GM12878 (cell line): ENCODE data around the gene SMAD4. TPM values are rescaled to one million over a fixed set of nuclear protein-coding genes. Genes with fewer than 3 reads are reported as not detected.

Experiments used
- ATAC-seq: fragments of 200-7000 bp; cut with Tn5 transposase; 3 replicates; pipeline ENCODE4 v1.9.1; 2020; ENCODE audit warnings: mild to moderate bottlenecking, moderate library complexity
- BruUV-seq: library from RNA; stranded (reverse); fragments of 400-500 nt; replicated peaks from 2 replicates; lab custom pipeline; 2021; lab: Mats Ljungman, UMichigan
- CTCF ChIA-PET: fragments of 300-600 bp; sonication (Branson Sonifier 250); formaldehyde crosslinking; extraction: SDS; loops from one replicate; lab custom pipeline; 2021; ENCODE audit warnings: inconsistent platforms; lab: Yijun Ruan, JAX
- POLR2A ChIA-PET: fragments of 350-600 bp; formaldehyde crosslinking; extraction: SDS; loops from one replicate; lab custom pipeline; 2021; ENCODE audit warnings: inconsistent platforms; lab: Charles Lee
- RAD21 ChIA-PET: fragments of 300-600 bp; sonication (Branson Sonifier 250); formaldehyde crosslinking; loops from one replicate; lab custom pipeline; 2023; ENCODE audit warnings: antibody characterized with exemption; ENCODE audit not compliant: unreplicated experiment; lab: Charles Lee
- SMC1A ChIA-PET: fragments of 300-600 bp; sonication (Branson Sonifier 250); formaldehyde crosslinking; loops from one replicate; lab custom pipeline; 2023; ENCODE audit not compliant: unreplicated experiment, uncharacterized antibody; lab: Charles Lee
- DNase-seq: peaks from one replicate; pipeline ENCODE4 v3.0.0-alpha.2; 2011; ENCODE audit warnings: low read depth, low spot score
- FAIRE-seq: peaks from 3 replicates; lab custom pipeline; 2011; peaks lifted over from hg19 to GRCh38; lab: Jason Lieb, UNC
- H2AFZ ChIP-seq: 2 replicates; pipeline ENCODE4 v1.6.0; 2011; ENCODE audit warnings: low read depth, low read length, control low read depth; ENCODE audit not compliant: control insufficient read depth
- H3K27ac ChIP-seq: 2 replicates; pipeline ENCODE4 v1.5.1; 2011; ENCODE audit warnings: control low read depth; ENCODE audit not compliant: control insufficient read depth, insufficient read depth
- H3K27me3 ChIP-seq, 2 experiments: replicated peaks in 1 of 2; 2 replicates each; pipeline versions ENCODE4 v1.6.0 to v1.6.1; 2011; ENCODE audit warnings: low read length in 1 of 2; ENCODE audit not compliant: control insufficient read depth in 2 of 2, insufficient read depth in 2 of 2
- H3K36me3 ChIP-seq, 2 experiments: 2 replicates each; pipeline ENCODE4 v1.5.1; 2011; ENCODE audit warnings: low read length in 1 of 2; ENCODE audit not compliant: control insufficient read depth in 2 of 2, insufficient read depth in 2 of 2
- H3K4me1 ChIP-seq: 2 replicates; pipeline ENCODE4 v1.6.1; 2011; ENCODE audit warnings: mild to moderate bottlenecking, low read length, moderate library complexity, mixed read lengths; ENCODE audit not compliant: control insufficient read depth, insufficient read depth
- H3K4me2 ChIP-seq: 2 replicates; pipeline ENCODE4 v1.6.0; 2011; ENCODE audit warnings: control low read depth; ENCODE audit not compliant: control insufficient read depth, insufficient read depth
- H3K4me3 ChIP-seq: fragments of 200-600 bp; sonication (generic); 2 replicates; pipeline ENCODE4 v1.5.1; 2016
- H3K79me2 ChIP-seq: 2 replicates; pipeline ENCODE4 v1.6.0; 2011; ENCODE audit warnings: low read length; ENCODE audit not compliant: control insufficient read depth, insufficient read depth
- H3K9ac ChIP-seq: 2 replicates; pipeline ENCODE4 v1.8.0; 2011; ENCODE audit warnings: low read length, control low read depth, mixed read lengths; ENCODE audit not compliant: control insufficient read depth, insufficient read depth
- H3K9me3 ChIP-seq: replicated peaks from 3 replicates; pipeline ENCODE4 v1.5.1; 2011; ENCODE audit warnings: mild to moderate bottlenecking, low read length; ENCODE audit not compliant: control insufficient read depth, insufficient read depth
- H4K20me1 ChIP-seq: 2 replicates; pipeline ENCODE4 v1.6.0; 2011; ENCODE audit not compliant: control insufficient read depth, insufficient read depth
- ATF3 ChIP-seq: IDR thresholded peaks from 2 replicates; pipeline ENCODE4 v1.6.1; 2011; ENCODE audit warnings: low read depth, mild to moderate bottlenecking, low read length, moderate library complexity, borderline replicate concordance; ENCODE audit errors: extremely low read depth
- CBFB ChIP-seq: IDR thresholded peaks from 2 replicates; pipeline ENCODE4 v1.6.1; 2016; ENCODE audit warnings: antibody characterized with exemption, low read depth
- E2F8 ChIP-seq: fragments of 450-650 bp; IDR thresholded peaks from 2 replicates; pipeline ENCODE4 v1.6.1; 2018; ENCODE audit warnings: mild to moderate bottlenecking, low read depth, moderate library complexity; ENCODE audit not compliant: partially characterized antibody
- E4F1 ChIP-seq: fragments of 450-650 bp; IDR thresholded peaks from 2 replicates; pipeline ENCODE4 v1.6.1; 2018; ENCODE audit warnings: borderline replicate concordance, mild to moderate bottlenecking; ENCODE audit not compliant: partially characterized antibody
- EGR1 ChIP-seq, 2 experiments: IDR thresholded peaks; 1 replicate in 1 of 2; 2 replicates in 1 of 2; pipeline ENCODE4 v1.6.1; 2011 to 2012; ENCODE audit warnings: low read depth in 2 of 2, low read length in 2 of 2, borderline replicate concordance in 1 of 2, mild to moderate bottlenecking in 1 of 2, moderate library complexity in 1 of 2
- ELK1 ChIP-seq: IDR thresholded peaks from 2 replicates; pipeline ENCODE4 v1.6.1; 2012; ENCODE audit warnings: low read depth, low read length, improper control_type of control experiment
- FOXK2 ChIP-seq: fragments of 450-650 bp; IDR thresholded peaks from 2 replicates; pipeline ENCODE4 v1.6.1; 2017; ENCODE audit warnings: mild to moderate bottlenecking, moderate library complexity
- IRF5 ChIP-seq: fragments of 450-650 bp; IDR thresholded peaks from 2 replicates; pipeline ENCODE4 v1.6.1; 2017; ENCODE audit warnings: borderline replicate concordance
- NR2C1 ChIP-seq: fragments of 450-650 bp; IDR thresholded peaks from 2 replicates; pipeline ENCODE4 v1.6.1; 2017; ENCODE audit warnings: antibody characterized with exemption, mild to moderate bottlenecking, moderate library complexity
- NR2C2 ChIP-seq: IDR thresholded peaks from 2 replicates; pipeline ENCODE4 v1.6.1; 2011; ENCODE audit warnings: borderline replicate concordance, low read depth; ENCODE audit not compliant: control insufficient read depth, insufficient read length
- PKNOX1 ChIP-seq: fragments of 450-650 bp; IDR thresholded peaks from 2 replicates; pipeline ENCODE4 v1.6.1; 2016; ENCODE audit warnings: mild to moderate bottlenecking
- RCOR1 ChIP-seq: conservative IDR thresholded peaks from 2 replicates; pipeline ENCODE4 v1.6.1; 2012; ENCODE audit warnings: low read depth, low read length, improper control_type of control experiment
- RELA ChIP-seq: fragments of 450-650 bp; IDR thresholded peaks from 2 replicates; pipeline ENCODE4 v1.8.0; 2014; ENCODE audit warnings: borderline replicate concordance; ENCODE audit not compliant: partially characterized antibody
- SREBF2 ChIP-seq: IDR thresholded peaks from 2 replicates; pipeline ENCODE4 v1.6.1; 2012; ENCODE audit warnings: mild to moderate bottlenecking, low read length
- ZNF274 ChIP-seq: IDR thresholded peaks from one replicate; pipeline ENCODE4 v1.8.0; 2011; ENCODE audit not compliant: insufficient read length, insufficient read depth
- WGBS: methylation state at CpG from one replicate; pipeline ENCODE4 v1.1.6; 2016; ENCODE audit warnings: low lambda C conversion rate; ENCODE audit not compliant: insufficient replicate concordance, insufficient coverage; ENCODE audit errors: missing lambda C conversion rate; 5-methylcytosine and 5-hydroxymethylcytosine counted together
- in situ Hi-C: fragments of 300-500 bp; cut with MboI; formaldehyde crosslinking; loops from 9 replicates; pipeline ENCODE4 v1.14.3; 2018; ENCODE audit warnings: mixed read lengths
- intact Hi-C: fragments of 100-400 bp; cut with micrococcal nuclease; formaldehyde crosslinking; loops from one replicate; pipeline ENCODE4 v1.14.2; 2022; ENCODE audit not compliant: unreplicated experiment
- polyA plus RNA-seq, 11 experiments: library from polyadenylated mRNA; depleted of rRNA in 4 of 11; unstranded in 6 of 11; stranded (reverse) in 5 of 11; fragments of >200 nt; fragmentation: Nextera tagmentation in 4 of 11; fragmentation: Illumina TruSeq in 1 of 11; extraction: Ambion mirVana in 4 of 11; extraction: Trizol in 1 of 11; gene quantifications; 1 replicate in 1 of 11; 2 replicates in 10 of 11; pipeline versions ENCODE4 v1.2.1 to v1.2.3, GENCODE V29; 2011 to 2016; ENCODE audit warnings: inconsistent platforms in 2 of 11, missing spikeins in 2 of 11, low read depth in 1 of 11
- total RNA-seq, 4 experiments: library from RNA; depleted of rRNA in 3 of 4; stranded (reverse); fragments of >200 nt in 3 of 4; fragmentation: Illumina TruSeq in 1 of 4; extraction: Trizol in 1 of 4; gene quantifications; 2 replicates each; pipeline versions ENCODE4 v1.2.1 to v1.2.3, GENCODE V29; 2013 to 2021

The SMAD4 gene
- total and polyA plus RNA-seq, 10 of the 15 experiments (the other 5 are each of a cell fraction or from before 2014, with no cell fraction given), result 9.6 to 99.9 (median 37.5) TPM

GRCh38 chr18:51089691-51090090, 59.7 kb downstream of the SMAD4 start:
- Histone ChIP-seq H3K9ac (no peak overlapping the region), H3K4me3 (no peak overlapping the region), H3K4me2 (no peak overlapping the region), H3K79me2 (no peaks in the 10 kb centered on the region), H4K20me1 (no peaks in the 10 kb centered on the region), H3K27ac (no peak overlapping the region), H3K27me3 (no peaks in the 10 kb centered on the region), H2AFZ (no peak overlapping the region), H3K9me3 (peaks cover 2% of the 10 kb centered on the region; the same call in 1 of the 3 replicates), H3K4me1 (no peaks in the 10 kb centered on the region), H3K36me3 (peaks cover 0 to 7% of the 10 kb centered on the region in 2 experiments; a peak in 1 of 4 replicates)
- WGBS, result 74% methylated on average over 4 of the region's 4 CpGs
- RAD21 ChIA-PET, result interaction anchor here (1.3 kb wide), 1 partner anchor 21 kb away, joined by 4 read pairs; no protein-coding TSS in a partner anchor
- DNase-seq (no peak), FAIRE-seq (no peak), ATAC-seq (no peak)
- SMC1A ChIA-PET, result no interaction called here
- intact Hi-C loops (no loop called here), in situ Hi-C loops (no loop called here)
- POLR2A ChIA-PET, result no interaction called here
- BruUV-seq, result no TSS peak
- CTCF ChIA-PET, result no interaction called here
- TF ChIP-seq RCOR1 (no peak), E2F8 (no peak), EGR1 (IDR thresholded peaks at IDR 0.05; ENCODE audit: borderline replicate concordance in 1 of 2, low read depth in 2 of 2, low read length in 2 of 2) (no peak), CBFB (no peak), NR2C2 (no peak), NR2C1 (no peak), IRF5 (no peak), E4F1 (no peak), FOXK2 (no peak), ATF3 (no peak), RELA (no peak), PKNOX1 (no peak), SREBF2 (no peak), ZNF274 (no peak), ELK1 (no peak)
